ENCODE results near the gene PEMT.
A peak's percentile ranks its signal among the peaks of the same experiment; 100 is the strongest.

Gene PEMT

DNA sequence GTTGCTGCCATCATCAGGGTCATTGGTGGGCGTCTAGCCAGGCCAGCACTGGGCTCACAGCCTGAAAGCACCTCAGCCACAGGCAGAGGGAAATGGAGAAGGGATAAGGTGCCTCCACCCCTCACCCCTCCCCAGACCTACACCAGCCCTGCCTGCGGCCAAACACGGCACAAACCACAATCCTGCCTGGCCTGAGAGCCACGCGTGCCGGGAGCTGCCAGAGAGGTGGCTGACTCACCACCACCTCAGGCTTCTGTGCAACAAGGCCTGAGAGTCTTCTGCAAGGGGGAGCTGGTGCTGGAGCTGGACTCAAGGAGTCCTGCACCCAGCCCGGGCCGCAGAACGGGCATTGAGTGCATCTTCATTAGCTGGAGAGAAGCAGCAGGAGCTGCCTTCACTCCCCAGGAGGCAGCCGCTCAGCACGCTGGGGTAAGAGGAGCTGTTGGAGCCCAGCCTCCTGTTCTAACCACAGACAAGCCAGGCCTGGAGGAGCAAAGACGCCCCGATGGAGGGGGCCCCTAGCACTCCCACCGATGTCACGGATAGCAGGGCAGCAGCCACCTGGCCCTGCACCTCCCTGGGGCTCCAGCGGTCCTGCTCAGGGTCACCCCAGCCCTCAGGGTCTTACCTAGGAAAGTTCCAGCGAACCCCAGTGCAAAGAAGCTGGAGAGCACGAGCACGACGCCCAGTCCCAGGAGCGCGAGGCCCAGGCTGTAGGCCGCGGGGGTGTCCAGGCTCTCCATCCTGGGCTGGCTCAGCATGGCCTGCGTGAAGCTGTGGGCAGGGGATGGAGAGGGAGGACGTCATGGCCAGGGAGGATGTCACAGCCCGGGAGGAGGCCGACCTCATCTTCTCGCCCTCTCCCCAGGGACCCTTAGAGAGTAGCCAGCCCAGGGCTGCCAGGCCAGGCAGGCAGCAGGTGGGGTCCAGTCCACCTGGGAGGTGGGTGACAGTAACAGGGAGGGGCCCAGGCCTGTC is 79.3 kb downstream of the PEMT start:
- H4K20me1 ChIP-seq, result no peaks in the 10 kb centered on the region
- H3K9ac ChIP-seq, result 0 out of 2 replicates have a peak overlapping the region, but pooled peaks have one; percentile 20
- peaks cover 100% of the 10 kb centered on the region for H3K4me1 ChIP-seq
- no peaks in the 10 kb centered on the region for H3K36me3 ChIP-seq
- no peaks in the 10 kb centered on the region for H3K9me3 ChIP-seq
- H3K4me2 ChIP-seq, result peak overlapping the region; percentile 81
- H3K27me3 ChIP-seq, result no peaks in the 10 kb centered on the region
- no peak for TF ChIP-seq Cebpa-rat (IDR thresholded peaks at IDR 0.05)
- H3K27ac ChIP-seq, result peak overlapping the region; percentile 60
- no peak overlapping the region for H3K4me3 ChIP-seq

DNA sequence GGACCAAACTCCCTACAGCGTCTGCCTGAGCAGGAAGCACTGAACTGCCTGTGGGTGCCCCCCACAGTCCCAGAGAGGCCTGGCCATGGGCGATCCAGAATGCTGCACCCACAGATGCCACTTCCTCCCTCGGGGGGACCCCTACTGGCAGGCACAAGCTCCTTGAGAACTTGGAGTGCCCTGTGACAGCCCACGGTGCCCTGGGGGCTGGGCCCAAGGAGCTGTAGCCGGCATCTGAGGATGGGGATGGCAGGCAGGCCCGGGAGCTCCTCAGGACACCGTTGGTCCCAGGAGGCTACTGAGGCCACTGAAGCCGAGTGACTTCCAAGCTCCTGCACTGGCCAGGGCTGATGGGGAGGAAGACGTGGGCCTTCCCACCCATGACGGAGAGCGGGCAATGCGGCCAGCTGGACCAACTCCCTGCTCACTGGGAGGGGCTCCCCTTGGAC is 80.2 kb downstream of the PEMT start:
- Histone ChIP-seq H3K4me3 (peak overlapping the region; percentile 42), H3K27ac (peak overlapping the region; percentile 86), H4K20me1 (no peaks in the 10 kb centered on the region), H3K4me1 (peaks cover 100% of the 10 kb centered on the region), H3K9me3 (no peaks in the 10 kb centered on the region), H3K36me3 (no peaks in the 10 kb centered on the region), H3K4me2 (peak overlapping the region; percentile 81), H3K27me3 (no peaks in the 10 kb centered on the region), H3K9ac (peak overlapping the region; percentile 8)
- TF ChIP-seq Cebpa-rat (IDR thresholded peaks at IDR 0.05), result no peak

DNA sequence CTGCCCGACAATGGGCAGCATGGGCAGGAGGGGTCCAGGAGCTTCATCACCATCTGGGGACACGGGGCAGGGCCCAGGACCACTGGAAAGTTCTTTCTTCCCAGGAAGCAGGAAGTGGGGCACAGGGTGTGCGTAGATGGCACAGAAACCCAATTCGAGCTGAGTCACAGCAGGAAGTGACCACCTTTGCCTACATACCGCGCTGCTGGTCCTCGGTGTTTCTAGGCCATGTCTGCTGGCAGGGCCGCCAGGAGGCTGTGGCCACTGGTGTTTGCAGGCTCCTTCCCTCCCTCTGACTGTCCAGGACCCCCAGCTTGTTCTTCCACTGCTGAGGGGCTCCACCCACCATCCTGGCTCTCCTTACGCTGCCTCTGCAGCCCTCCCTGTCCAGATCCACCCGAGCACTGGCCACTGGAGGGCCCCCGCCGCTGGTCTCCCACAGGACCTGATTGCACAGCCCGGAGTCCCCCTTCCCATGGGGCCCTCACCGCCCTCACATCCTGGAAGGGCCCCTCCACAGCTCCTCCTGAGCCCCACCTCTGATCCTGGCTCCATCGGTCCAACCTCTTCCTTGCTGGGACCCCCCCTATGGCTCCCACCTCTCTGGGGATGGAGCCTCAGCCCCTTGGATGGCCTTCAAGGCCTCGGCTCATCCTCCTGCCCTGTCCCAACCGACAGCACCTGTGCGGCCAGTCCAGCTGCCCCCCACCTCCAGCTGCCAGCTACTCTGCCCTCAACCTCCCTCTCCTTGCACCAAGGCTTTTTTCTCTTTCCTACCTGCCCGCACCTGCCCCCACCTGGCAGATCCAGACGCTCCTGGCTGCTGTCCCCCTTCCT is 80.8 kb downstream of the PEMT start:
- Histone ChIP-seq H3K9me3 (no peaks in the 10 kb centered on the region), H3K36me3 (no peaks in the 10 kb centered on the region), H4K20me1 (no peaks in the 10 kb centered on the region), H3K4me2 (peak overlapping the region; percentile 81), H3K27ac (peak overlapping the region; percentile 86), H3K4me1 (peaks cover 100% of the 10 kb centered on the region), H3K9ac (peak overlapping the region; percentile 8), H3K4me3 (peak overlapping the region; percentile 42), H3K27me3 (no peaks in the 10 kb centered on the region)
- no peak for TF ChIP-seq Cebpa-rat (IDR thresholded peaks at IDR 0.05)

DNA sequence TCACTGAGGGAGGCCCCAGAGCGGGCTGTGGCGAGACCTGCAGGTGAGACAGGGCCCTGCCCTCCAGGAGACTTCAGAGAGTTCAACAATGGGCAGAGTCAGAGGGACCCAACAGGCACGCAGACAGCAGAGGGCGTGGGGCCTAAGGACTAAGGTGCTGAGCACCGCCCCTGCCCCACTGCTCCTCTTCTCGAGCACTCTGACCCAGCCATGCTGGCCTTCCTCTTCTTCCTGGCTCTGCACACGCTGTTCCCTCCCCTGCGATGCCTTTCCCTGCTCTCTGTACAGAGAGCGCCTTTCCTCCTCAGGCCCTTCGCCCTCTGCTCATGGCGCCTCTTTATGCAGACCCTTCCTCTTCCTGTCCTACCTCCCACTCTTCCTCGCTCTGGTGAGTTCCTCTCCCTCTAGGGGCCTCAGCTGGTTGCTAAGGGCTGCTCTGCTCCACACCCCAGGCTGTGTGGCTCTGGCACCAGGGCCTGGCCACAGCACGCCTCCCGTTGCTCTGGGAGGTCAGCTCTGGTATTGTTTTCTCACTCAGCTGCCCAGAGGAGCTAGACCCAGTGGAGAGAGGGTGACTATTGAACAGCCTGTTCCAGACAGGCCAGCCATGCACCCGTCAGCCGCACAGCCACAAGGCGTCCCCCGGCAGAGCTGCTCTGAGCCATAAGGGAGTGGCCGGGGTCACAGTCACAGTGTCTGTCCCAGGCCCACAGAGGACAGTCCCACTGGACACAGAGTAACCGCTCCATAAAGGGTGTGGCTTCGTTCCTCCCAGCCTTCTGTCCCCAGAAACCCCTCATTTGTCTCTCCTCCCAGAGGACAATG is 81.7 kb downstream of the PEMT start:
- H3K4me3 ChIP-seq, result peak overlapping the region; percentile 33
- no peaks in the 10 kb centered on the region for H3K9me3 ChIP-seq
- H3K36me3 ChIP-seq, result no peaks in the 10 kb centered on the region

DNA sequence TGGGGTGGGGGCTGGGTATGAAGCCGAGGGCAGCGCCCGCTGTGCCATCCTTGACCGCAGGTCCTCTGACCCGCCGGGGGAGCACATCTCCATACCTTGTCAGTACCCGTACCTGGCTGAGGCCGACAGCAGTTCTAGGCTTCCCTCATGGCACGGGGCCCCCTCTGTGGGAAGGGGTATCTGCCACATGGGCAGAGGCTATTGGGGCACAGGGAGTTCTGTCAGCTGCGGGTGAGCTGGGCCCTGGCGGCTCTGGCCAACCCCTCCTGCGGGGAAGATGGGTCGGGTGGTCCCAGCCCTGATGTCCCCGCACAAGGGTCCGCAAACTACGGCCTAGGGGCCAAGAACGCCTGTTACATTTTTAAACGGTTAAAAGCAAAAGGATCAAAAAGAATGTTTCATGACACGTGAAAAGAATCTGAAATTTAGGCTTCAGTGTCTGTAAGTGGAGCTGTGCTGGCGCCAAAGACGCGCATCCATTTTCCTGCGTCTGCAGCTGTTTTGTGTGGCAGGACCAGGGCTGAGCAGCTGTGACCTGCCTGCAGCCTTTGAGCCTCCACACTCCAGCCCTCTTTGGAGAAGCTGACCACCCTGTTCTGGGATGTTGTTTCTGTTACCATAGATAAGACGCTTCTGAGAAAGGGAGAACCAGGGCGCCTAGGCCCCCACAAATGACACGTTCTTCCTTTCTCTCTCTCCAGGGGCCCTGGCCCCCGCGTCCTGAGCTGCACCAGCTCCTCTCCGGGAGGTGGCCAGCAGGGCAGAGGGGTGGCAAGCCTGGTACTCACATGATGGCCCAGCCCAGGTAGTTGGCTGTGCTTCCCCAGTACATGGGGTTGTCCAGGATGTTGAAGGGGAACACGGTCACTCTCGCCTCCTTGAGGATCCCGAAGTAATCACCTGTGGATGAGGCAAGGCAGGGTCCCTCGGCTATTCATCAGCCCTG is 82.6 kb downstream of the PEMT start:
- peaks cover 100% of the 10 kb centered on the region for H3K4me1 ChIP-seq
- no peak for TF ChIP-seq Cebpa-rat (IDR thresholded peaks at IDR 0.05)

More for the DNA sequence above, 81.7 kb downstream of the PEMT start:
- Histone ChIP-seq H3K4me1 (peaks cover 100% of the 10 kb centered on the region), H3K4me2 (peak overlapping the region; percentile 81), H3K9ac (peak overlapping the region; percentile 39; the same call in 1 of the 2 replicates), H4K20me1 (no peaks in the 10 kb centered on the region), H3K27ac (peak overlapping the region; percentile 86), H3K27me3 (no peaks in the 10 kb centered on the region)
- no peak for TF ChIP-seq Cebpa-rat (IDR thresholded peaks at IDR 0.05)

DNA sequence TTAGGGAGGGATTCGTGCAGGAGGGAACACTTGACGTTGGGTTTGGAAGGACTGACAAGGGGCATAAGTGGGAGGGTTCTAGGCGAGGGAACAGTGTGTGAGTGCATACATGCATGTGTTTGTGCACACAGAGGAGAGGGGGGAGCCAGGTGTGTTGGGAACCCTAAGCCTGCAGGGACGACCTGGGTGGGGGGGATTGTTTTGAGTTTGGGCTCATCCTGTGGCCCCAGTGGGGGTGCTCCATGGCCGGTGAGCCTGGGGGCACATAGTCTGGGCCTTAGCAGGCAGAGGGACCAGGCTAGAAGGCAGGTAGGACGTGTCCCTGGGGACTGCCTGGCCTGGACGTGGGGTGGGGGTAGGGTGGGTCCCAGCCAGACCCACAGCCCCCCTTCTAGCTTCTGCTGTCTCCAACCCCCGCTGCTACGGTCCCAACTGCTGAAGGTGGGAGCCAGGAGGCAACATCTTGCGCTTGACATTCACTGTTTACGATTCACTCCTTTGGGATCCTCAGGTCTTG is 83.4 kb downstream of the PEMT start:
- Histone ChIP-seq H3K27me3 (no peaks in the 10 kb centered on the region), H3K4me3 (no peak overlapping the region), H3K4me2 (peak overlapping the region; percentile 81), H3K9ac (peak overlapping the region; percentile 66), H3K9me3 (no peaks in the 10 kb centered on the region), H3K27ac (peak overlapping the region; percentile 86), H3K4me1 (peaks cover 100% of the 10 kb centered on the region), H3K36me3 (no peaks in the 10 kb centered on the region), H4K20me1 (no peaks in the 10 kb centered on the region)
- no peak for TF ChIP-seq Cebpa-rat (IDR thresholded peaks at IDR 0.05)

More for the DNA sequence above, 82.6 kb downstream of the PEMT start:
- Histone ChIP-seq H3K9me3 (no peaks in the 10 kb centered on the region), H3K4me2 (peak overlapping the region; percentile 81), H3K4me3 (peak overlapping the region; percentile 33), H3K9ac (peak overlapping the region; percentile 39; the same call in 1 of the 2 replicates), H4K20me1 (no peaks in the 10 kb centered on the region), H3K27ac (peak overlapping the region; percentile 86), H3K27me3 (no peaks in the 10 kb centered on the region), H3K36me3 (no peaks in the 10 kb centered on the region)

DNA sequence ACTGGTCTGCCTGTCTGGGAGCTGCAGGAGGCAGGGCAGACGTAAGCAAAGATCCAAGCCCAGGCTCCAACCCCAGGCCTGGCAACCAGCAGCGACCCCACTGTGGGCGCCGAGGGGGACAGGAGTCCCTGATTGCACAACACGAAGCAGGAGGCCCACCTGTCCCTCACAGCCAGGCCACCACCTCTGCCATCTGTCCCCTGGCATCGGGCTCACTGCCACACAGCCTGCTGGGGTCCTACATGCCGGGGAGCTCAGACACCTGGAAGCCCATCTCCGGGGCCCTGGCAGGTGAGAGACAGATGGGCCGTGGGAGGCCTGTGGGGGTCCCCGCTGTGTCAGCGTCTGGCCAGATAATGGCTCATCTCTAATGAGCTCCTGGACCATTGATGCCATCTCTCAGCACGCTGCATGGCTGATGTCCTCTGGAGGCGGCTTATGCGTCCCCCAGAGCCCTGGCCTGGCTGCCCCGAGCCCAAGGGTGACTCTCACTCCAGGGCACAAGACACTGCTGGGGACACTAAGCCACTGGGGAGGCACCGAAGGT is 84.0 kb downstream of the PEMT start:
- no peaks in the 10 kb centered on the region for H3K27me3 ChIP-seq
- peak overlapping the region; percentile 86 for H3K27ac ChIP-seq
- peaks cover 100% of the 10 kb centered on the region for H3K4me1 ChIP-seq
- no peaks in the 10 kb centered on the region for H4K20me1 ChIP-seq
- 0 out of 2 replicates have a peak, but pooled peaks have one; percentile 55 for TF ChIP-seq Cebpa-rat (IDR thresholded peaks at IDR 0.05)
- peak overlapping the region; percentile 41; the same call in 1 of the 2 replicates for H3K4me3 ChIP-seq
- no peaks in the 10 kb centered on the region for H3K9me3 ChIP-seq
- peak overlapping the region; percentile 66 for H3K9ac ChIP-seq
- no peaks in the 10 kb centered on the region for H3K36me3 ChIP-seq
- H3K4me2 ChIP-seq, result peak overlapping the region; percentile 81

Data from BLaER1 (cell line).